Measurements from ENCODE around the gene RABGAP1.
"Not testable (repeated sequence)": the region's sequence is repeated elsewhere in the genome, so short reads cannot be mapped to it uniquely, and the experiment has no call there.

The RABGAP1 gene

DNA sequence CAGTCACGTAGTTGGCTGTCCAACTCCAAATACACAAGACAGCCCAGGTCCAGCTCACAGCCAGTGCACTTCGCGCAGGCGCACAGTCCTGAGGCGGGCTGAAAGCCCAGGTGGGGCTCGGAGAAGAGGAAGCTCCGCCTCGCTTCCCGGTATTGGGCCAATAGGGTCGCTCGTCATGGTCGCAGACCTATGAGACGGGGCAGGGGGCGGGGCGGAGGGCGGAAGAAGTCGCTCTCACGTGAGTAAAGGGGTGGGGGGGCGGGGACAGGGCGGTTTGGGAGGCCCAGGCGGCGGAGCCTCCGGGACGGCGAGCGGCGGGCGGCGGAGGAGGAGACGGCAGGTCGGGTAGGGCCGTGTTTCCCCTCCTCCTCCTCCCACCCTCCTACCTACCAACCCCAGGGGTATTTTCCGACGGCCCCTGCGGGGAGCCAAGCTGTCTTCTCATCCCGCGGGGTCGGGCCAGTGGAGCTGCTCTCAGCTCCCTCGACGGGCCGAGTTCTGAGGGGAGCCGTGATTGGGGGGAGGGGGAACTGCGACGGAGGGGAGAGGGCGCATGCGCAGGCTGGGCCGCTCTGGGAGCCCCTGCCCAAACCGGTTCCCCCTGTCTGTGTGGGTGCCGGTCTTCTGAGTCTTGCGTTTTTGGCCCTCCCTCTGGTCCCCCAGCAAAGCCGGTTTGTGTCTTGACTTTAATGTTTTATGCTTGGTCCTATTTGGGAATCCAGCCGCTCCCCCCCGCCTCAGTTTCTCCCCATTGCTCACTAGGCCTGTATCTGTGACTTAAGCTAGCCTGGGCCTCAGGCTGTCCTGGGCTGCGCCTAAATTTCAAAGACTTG is at the start of gene RABGAP1:
Gene RABGAP1, plus strand, starts transcription at position 272 of the 833 bp plus-strand sequence. CDS start 16,040 bp downstream, outside the sequence.
- DNase-seq: peak; percentile 93

DNA sequence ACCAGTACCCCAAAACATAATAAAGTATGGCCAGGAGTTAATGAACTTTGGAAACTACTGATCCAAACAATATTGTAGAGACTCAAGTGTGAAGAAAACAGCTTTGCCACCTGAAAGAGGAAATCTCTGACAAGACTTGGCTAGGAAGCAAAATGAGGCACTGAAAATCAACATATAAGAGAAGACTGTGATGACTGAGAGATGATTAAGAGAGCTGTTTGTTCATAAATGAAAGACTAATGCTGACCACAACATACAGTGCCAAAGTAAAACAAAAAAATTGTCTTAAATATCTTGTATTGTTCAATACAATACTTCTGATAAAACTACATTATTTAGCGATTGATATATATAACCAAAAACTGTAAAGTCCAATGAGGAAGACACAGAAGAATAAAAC is 42.9 kb upstream of the RABGAP1 start:
- no peak for DNase-seq

DNA sequence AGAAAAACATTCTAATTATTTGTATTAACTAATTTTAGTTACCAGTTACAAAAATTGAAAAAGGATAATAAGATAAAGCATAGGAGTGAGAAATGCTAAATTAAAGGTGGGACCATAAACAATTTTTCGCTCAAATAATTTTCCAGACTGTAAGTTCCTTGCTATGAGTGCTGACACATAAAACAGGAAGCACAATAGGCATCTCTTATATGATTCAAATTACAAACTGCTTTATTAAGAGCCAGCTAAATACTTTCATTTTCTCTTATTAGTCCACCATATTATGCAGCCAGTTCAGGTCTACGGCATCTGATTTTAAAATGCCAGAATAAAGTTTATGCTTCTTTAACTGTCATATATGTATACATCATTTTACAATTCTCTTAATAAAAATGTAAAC is 40.0 kb upstream of the RABGAP1 start:
- no peak for DNase-seq

DNA sequence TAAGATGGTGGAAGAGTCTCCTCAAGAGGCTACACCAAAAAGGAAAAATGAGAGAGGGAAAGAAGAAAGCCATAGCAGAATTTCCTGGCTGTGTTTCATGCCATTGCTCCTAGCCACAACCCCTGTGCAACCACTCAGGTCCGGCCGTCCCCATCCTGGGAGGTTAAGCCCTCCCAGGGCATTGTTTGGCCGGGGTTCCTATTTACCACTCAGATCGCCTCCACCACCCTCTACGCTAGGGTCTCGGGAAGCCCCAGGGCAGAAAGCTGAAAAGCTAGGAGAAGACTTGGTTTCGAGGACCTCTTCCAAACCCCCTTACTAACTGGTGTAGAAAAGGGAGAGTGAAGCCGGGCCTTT is 36.4 kb upstream of the RABGAP1 start:
- DNase-seq: no peak

DNA sequence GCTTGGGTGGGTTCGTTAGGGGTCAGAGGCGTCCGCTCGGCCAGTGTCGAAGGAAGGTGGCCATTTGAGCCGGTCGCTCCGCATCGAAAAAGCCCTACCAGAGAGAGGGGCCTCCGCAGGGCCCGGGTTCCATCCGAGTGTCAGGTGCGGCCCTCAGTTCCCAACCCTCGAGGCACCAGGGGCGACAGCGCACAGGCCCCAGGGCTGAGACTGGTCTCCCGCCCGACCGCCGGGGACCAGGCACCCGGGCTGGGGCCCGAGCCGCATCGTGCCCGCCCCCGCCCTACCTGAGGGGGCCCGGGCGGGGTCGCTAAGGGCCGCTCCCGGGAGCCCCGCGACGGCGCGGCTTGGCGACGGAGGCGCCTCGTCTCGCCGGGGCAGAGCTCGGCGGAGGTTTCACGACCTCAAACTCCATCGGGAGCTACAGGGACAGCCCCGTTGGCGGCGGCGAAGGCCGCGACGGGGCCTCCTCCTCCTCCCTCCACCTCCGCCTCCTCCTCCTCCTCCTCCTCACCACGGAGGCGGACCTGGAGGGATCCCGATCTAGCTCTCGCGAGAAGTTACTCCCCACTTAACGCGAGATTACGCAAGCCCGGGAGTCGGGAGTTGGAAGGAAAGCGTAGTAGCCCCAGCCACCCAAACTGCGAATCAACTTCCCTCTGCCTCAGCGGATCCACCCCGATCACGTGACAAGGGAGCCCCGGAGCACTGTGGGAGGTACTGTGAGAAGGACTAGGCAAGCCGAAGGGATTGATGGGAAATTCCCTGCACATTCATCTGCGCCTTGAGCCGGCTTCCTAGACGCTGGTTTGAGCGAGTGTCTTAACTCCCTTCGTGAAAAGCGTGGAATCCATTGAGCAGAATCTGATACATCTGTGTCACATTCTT is 35.8 kb upstream of the RABGAP1 start, which contains the start of gene RC3H2:
Gene RC3H2, minus strand, starts transcription at position 537 of the 888 bp plus-strand sequence. CDS start 7,850 bp downstream, outside the sequence.
- peak; percentile 97 for DNase-seq

DNA sequence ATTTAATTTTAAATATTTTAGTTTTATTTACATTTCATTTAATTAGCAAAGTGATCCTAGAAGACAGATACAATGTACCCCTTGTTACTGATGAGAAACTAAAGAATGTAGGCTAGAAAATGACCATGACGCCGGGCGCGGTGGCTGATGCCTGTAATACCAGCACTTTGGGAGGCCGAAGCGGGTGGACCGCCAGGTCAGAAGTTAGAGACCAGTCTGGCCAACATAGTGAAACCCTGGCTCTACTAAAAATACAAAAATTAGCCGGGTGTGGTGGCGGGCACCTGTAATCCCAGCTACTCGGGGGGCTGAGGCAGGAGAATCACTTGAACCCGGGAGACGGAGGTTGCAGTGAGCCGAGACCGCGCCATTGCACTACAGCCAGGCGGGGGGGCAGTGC is 34.7 kb upstream of the RABGAP1 start:
- DNase-seq: not testable (repeated sequence)

DNA sequence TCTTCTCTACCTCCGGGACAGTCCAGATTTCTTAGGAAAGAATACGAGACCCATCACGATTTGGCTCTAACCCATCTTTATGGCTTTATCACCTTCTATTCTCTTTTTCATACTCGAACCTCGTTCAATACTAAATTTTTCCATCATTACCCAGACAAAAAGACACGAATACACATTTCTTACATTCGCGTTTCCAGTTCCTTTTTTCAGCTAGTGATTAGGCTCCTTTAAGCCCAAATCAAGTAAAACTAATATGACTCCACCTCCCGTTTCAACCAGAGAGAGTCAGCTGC is 28.2 kb upstream of the RABGAP1 start:
- DNase-seq: no peak

DNA sequence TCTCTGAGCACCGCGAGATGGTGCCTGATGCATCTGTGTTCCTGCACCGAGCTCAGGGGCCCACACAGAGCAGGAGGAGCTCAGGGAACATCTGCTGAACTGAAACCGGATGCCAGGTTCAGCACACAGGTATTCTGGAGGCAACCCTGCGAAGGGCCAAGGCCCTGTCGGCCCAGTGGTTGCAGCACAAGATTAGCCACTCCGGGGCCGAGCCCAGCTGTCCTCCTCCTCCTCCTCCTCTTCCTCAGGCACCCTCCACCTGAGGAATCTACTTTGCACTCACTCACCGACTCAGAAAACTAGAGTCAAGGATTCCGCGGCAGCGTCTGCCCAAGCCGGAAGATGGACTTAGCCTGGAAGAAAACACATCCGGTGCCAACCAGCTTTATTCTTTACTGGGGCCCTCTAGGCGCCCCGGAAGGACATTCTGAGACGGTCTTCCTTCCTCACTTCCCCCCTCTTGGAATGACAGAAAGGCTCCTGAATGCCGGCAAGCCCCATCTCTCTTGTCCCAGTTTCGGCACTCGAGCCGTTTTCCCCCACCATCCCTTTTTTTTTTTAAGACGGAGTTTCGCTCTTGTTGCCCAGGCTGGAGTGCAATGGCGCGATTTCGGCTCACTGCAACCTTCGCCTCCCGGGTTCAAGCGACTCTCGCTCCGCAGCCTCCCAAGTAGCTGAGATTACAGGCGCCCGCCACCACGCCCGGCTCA is 27.7 kb upstream of the RABGAP1 start, which contains the start of gene ZBTB6:
Gene ZBTB6, minus strand, starts transcription at position 360 of the 710 bp plus-strand sequence. CDS start 1,251 bp downstream, outside the sequence.
- peak; percentile 59 for DNase-seq

DNA sequence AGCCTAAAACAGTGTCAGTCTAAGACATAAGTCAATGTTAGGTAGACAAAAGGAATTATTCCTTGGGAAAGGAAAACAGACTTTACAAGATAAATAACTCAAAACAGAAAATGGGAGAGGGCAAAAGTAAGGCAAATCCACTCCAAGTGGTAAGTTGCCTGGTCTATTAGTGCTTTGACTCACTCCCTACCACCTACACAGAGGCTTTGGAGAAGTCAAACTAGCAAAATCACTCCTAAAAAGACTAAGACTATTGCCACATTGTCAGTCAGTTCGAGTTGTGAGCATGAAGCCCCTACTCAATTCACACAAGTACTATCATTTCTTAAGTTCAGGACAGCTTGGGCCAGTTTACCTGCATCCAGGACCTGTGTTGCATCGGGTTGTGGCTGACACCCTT is 22.5 kb upstream of the RABGAP1 start:
- no peak for DNase-seq

DNA sequence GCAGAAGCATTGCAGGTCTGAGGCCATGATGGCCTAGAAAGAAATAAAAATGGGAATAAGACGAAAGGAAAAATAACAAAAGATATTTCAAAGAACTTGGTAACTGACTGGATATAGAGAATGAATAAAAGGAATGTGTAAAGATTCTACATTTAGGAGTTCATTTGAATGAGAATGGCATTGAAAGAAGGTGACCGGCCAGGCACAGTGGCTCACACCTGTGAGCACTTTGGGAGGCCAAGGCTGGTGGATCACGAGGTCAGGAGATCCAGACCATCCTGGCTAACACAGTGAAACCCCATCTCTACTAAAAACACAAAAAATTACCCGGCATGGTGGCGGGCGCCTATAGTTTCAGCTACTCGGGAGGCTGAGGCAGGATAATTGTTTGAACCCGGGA is 18.1 kb upstream of the RABGAP1 start:
- no peak for DNase-seq

DNA sequence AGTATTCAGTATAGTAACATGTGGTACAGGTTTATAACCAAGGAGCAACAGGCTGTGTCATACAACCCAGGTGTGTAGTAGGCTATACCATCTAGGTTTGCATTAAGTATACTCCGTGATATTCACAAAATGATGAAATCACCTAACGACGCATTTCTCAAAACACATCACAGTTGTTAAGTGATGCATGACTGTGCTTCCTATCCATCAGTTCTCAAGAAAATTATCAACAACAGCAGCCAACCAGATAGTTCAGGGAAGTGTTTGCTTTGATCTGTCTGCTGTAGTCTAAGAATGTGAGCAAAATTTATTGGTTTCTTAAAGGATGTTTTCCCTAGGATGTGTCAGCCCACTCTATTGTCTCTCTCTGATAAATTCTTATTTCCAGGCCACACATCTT is 16.9 kb upstream of the RABGAP1 start:
- DNase-seq: no peak

DNA sequence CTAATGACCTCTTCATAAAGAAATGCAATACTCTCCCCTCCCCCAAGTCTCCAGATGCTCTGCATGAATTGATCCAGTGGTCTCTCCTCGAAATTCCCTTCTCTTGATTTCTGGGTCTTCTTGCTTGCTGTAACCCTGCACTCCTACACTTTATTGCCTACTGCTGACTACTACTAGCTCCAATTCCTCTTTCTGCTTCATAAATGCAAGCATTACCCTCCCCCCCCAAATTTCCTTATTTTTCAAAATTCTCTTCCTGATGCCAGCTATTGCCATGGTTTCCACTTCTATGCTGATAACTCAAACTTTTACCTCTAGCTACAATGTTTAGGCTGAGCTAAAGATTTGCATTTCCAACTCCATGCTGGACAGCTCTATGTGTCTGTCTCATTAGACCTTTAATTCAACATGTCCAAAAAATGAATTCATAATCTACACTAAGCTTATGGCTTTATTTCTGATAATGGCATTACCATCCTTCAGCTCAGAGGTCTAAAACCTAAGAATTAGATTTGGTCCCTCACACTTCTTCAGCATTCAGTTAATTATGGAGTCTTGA is 10.9 kb upstream of the RABGAP1 start:
- no peak for DNase-seq

DNA sequence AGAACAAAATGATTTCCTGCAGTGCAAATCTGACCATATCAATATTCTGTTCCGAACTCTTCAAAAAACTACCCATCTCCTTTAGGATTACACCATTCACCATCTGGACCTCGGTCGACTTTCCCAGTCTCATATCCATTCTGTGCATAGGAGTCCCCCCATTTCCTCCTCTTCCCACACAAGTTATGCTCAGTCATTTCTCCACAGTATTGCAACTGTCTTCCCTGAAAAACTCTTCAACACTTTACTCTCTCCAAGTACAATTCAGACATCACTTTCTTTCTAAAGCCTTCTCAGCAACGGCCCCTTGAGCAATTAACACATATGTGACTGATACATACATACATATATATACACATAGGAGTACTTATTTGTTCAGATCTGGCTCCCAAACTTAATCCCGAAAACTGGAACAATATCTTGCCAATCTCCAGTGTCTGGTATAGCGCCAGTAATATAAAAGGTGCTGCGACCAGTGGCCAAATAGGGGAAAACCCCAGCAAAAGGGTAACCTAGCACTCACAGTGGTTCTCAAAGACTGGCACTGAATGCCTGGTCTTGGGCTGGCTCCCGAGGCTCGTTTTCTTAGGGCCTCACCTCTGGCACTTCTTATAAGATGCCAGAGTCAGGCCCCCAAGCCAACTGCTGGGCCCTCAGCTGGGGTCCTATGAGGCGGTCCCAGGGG is 10.1 kb upstream of the RABGAP1 start:
- DNase-seq: no peak

DNA sequence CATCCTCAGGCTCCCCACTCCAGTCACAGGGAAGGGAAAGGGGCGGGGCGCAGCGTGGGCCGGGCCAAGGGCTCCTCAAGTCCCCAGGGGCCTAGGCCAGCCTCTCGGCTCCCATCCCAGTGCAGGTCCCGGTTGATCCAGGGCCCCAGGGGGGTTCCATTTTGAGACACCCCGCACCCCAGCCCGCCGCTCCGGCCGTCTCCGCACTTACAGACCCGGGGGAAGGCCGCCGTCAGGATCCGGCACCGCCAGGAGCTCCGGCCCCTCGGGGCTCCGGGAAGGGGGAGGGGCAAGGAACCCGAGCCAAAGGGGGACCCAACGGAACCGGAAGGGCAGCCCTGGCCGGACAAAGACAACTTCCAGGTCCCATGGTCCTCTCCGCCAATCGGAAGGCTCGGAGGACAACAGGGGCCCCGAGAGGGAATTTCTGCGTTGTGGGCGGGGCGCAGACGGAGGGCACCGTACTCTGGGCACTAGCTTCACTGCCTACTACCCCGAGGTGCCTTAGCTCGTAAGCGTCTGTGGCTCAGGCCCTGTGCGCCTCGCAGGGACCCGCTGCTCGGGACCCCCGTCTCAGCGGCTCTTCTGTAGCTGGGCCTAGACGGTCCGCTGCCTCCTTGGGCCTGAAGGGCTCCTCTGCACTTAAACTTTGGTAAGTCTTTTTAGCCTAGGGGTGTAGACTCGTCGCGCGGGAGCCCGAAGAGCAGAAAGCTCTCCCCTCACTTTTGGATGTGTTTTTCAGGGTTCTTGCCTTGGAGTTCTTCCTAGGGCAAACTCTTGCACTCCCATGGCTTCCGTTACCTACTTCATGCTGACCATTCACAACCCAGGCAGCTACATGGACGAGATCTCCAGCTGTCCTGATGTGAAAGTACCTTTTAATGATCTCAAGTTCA is 9.3 kb upstream of the RABGAP1 start, which contains the start of gene ZBTB26:
Gene ZBTB26, minus strand, starts transcription at position 287 of the 896 bp plus-strand sequence. CDS start 11,578 bp downstream, outside the sequence.
- DNase-seq: peak; percentile 86

DNA sequence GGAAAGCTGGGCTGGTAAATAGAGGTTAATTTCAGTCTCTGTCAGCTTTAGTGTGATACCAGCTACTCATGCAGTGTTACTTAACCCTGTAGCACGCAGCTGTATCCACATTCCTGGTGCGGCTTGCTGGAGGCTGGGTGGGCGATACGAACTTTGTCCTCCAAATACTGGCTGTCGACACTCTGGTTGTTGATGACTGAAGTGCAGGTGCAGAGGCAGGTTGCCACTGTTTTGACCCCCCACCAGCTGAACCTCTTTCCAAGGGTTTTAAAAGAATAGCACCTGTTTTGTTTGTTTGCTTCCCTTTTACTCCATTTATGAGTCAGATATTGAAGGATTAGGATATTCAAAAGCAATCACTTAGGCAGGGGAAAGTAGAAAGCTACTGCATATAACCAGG is 4.4 kb upstream of the RABGAP1 start:
- DNase-seq: no peak

DNA sequence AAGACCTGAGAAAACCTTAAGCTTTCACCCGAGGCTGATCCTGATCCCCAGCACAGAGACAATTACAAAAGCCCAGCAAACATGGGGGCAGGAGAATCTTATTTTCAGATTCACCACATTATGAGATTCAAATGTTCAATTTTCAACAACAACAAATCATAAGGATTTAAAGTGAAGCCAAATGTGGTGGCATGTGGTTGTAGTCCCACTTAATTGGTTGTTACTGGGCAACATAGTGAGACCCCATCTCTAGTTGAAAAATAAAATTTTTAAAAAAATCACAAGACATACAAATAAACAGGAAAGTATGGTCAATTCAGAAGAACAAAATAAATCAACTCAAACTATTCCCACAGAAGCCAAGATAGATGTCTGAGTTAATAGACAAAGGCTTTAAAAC is 3.9 kb upstream of the RABGAP1 start:
- DNase-seq: no peak

DNA sequence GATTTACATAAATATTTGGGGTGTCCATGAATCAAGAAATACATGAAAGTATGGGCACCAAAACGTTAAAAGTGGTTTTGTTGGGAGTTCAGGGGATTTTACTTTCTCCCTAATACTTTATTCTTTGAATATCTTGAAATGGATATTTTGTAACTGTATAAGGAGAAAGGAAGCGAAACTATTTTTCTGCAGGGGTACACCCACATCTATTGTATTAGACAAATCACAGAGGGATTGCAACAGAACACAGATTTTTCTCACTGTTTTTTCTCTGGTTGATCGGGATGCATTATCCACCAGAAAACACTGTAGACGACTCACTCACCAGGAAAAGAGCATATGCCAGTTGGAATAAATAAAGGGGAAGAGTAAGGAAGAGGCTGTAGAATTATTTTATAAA is 1.2 kb upstream of the RABGAP1 start:
- DNase-seq: no peak

DNA sequence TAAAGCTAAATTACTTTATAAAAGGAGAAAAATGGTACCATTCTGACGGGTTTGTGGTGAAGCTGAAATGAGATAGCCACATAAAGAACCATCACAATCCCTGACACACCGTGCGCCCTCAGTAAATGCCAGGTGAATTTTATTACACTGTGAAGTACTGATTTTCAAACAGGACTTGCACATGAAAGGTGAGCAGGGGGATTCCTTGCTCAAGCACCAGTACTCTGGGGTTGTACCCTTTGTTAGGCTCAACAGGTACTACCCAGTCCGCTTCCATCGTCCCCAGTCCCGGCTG is 419 bp upstream of the RABGAP1 start:
- DNase-seq: no peak

DNA sequence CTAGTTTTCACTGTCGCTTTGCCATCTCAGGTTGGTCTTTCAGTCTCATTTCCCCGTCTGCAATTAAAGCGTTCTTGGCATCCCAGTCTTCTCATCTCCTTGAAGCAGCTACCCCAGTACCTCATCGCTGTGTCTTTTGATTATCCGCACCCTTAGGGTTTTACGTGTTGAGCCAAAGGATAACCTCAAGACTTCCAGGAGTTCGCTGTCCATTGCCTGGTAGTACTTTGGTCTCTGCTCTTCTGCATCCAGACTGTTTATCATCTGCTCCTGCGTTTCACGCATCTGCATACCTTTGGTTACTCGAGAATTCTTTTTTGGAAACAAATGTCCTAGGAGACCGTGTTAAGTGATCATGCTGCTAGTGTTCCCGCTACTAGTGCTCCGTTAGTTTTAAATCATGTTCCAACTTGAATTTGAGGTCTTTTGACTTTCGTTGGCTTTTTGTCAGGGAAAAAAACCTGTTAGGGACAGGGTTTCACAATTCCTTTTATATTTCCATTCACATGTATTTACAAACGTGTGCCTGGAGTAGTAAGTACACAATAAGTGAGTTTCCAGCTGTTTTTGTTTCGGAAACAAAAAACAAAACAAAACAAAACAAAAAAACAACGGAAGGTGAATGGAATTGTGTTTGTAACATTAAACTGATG is 888 bp downstream of the RABGAP1 start:
- DNase-seq: no peak

DNA sequence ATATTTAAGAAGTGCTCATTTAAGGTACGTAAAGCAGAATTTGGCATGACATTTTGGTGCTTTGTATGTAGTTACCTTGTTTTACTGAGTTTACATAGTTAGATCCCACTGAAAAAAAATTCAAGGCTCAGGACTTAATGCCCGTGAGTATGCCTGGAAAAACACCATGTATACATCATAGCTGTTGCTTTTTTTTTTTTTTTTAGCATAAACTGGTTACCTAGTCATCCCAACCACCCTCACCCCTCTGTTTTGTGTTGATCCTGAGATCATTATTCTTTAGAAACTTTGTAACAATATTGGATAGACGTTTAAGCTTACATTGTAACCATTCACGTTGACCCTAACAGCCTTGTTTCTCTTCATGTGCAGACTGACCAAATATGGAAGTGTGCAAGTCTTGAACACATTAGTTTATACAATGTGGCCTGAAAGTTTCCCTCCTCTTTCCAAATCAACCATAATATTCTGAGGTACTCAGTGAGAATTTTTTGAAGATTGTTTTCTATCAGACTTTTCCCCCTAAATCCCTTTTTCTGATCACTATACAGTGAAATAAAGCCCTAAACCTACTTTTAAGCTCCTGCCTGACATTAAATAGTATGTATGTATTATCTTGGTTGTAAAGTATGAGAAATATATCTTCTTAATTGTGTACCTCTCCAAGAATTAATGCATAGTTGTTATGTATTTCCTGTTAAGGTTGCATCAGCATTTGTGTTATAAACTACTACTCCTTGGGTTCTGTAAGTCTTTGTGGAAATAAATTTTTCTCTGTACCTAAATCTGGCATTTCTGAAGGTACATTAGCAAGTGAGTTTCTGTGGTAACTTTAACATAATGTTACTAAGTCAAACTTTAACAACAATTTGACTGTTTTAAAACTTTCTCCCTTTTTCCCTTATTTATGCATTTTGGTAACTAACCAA is 4.4 kb downstream of the RABGAP1 start:
- no peak for DNase-seq
